ENCODE results near the gene JAGN1.

DNA sequence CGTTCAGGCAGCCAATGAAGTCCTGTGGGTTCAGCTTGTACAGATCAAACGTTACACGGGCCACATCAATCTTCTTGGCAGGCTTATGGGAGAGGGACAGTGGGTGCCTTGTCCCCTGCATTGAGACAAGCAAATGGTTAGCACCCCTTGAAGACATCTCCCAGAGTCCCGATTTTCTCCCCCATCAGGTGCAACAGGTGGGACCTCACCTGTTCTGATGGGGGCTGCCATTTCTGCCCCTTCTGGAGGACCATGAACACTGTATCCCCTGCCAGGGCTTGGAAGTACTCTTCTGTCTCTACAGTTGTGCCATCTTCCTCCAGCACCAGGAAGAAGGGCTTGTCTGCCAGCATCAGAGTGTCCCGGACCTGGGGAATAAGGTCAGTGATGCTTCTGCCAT, 20.5 kb upstream of the JAGN1 start:
- TF ChIP-seq, protein P1, sequence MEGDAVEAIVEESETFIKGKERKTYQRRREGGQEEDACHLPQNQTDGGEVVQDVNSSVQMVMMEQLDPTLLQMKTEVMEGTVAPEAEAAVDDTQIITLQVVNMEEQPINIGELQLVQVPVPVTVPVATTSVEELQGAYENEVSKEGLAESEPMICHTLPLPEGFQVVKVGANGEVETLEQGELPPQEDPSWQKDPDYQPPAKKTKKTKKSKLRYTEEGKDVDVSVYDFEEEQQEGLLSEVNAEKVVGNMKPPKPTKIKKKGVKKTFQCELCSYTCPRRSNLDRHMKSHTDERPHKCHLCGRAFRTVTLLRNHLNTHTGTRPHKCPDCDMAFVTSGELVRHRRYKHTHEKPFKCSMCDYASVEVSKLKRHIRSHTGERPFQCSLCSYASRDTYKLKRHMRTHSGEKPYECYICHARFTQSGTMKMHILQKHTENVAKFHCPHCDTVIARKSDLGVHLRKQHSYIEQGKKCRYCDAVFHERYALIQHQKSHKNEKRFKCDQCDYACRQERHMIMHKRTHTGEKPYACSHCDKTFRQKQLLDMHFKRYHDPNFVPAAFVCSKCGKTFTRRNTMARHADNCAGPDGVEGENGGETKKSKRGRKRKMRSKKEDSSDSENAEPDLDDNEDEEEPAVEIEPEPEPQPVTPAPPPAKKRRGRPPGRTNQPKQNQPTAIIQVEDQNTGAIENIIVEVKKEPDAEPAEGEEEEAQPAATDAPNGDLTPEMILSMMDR (IDR thresholded peaks at IDR 0.05; ENCODE audit: low read depth, low read length) = no peak
- no peak for TF ChIP-seq EZH2phosphoT487 (IDR thresholded peaks at IDR 0.05; ENCODE audit: low read depth)
